Measurements from ENCODE around the gene C3orf49. TPM values are rescaled to one million over a fixed set of nuclear protein-coding genes. Genes with fewer than 3 reads are reported as not detected.

The C3orf49 gene
- total RNA-seq, 1 experiment from 2014 or later: not detected

Other genes starting within 250 kb of the C3orf49 start
- not detected for gene SNTN, start 166.6 kb upstream of the C3orf49 start, total RNA-seq (2021; ENCODE audit: unreplicated experiment)
- 67.3 TPM for gene THOC7, start 44.5 kb downstream of the C3orf49 start, total RNA-seq (2021; ENCODE audit: unreplicated experiment)
- gene ATXN7, start 44.6 kb downstream of the C3orf49 start, total RNA-seq (2021; ENCODE audit: unreplicated experiment): 27.5 TPM
- not detected for gene SCAANT1, start 93.1 kb downstream of the C3orf49 start, total RNA-seq (2021; ENCODE audit: unreplicated experiment)
- gene PSMD6, start 204.2 kb downstream of the C3orf49 start, total RNA-seq (2021; ENCODE audit: unreplicated experiment): 78.7 TPM